HG02973 (cell line): ENCODE data around the gene PRCP.
"Not testable (repeated sequence)": the region's sequence is repeated elsewhere in the genome, so short reads cannot be mapped to it uniquely, and the experiment has no call there.

Source experiments
- ATAC-seq: cut with Tn5 transposase; IDR thresholded peaks from one replicate; pipeline ENCODE4 v1.9.1; 2021; ENCODE audit warnings: moderate library complexity; ENCODE audit not compliant: unreplicated experiment

PRCP gene

GRCh38 chr11:82872377-82873150 is 27.7 kb downstream of the PRCP start:
- ATAC-seq, result no peak

- no peak for ATAC-seq
These were observed 28.6 kb downstream of the PRCP start for GRCh38 chr11:82871646-82872045.

- ATAC-seq, result no peak
These were observed 30.6 kb downstream of the PRCP start for GRCh38 chr11:82869657-82870056.

- ATAC-seq, result no peak
These were observed 32.6 kb downstream of the PRCP start for GRCh38 chr11:82867495-82868082.

GRCh38 chr11:82865841-82866240 is 34.4 kb downstream of the PRCP start:
- ATAC-seq, result no peak

GRCh38 chr11:82864268-82864667 is 36.0 kb downstream of the PRCP start:
- no peak for ATAC-seq

- no peak for ATAC-seq
These were observed 37.0 kb downstream of the PRCP start for GRCh38 chr11:82863209-82863608.

- ATAC-seq, result no peak
These were observed 37.9 kb downstream of the PRCP start for GRCh38 chr11:82862379-82862778.

- ATAC-seq, result no peak
These were observed 40.5 kb downstream of the PRCP start for GRCh38 chr11:82859750-82860149.

GRCh38 chr11:82858556-82859091 is 41.6 kb downstream of the PRCP start:
- ATAC-seq, result no peak

- ATAC-seq, result no peak
These were observed 42.1 kb downstream of the PRCP start for GRCh38 chr11:82858133-82858532.

GRCh38 chr11:82857145-82857544 is 43.1 kb downstream of the PRCP start:
- no peak for ATAC-seq

- ATAC-seq, result no peak
These were observed 44.6 kb downstream of the PRCP start for GRCh38 chr11:82855616-82856015.

- ATAC-seq, result not testable (repeated sequence)
These were observed 45.3 kb downstream of the PRCP start for GRCh38 chr11:82854916-82855315.

- no peak for ATAC-seq
These were observed 46.0 kb downstream of the PRCP start for GRCh38 chr11:82854242-82854641.

GRCh38 chr11:82848829-82849228 is 51.4 kb downstream of the PRCP start:
- ATAC-seq, result no peak

GRCh38 chr11:82845356-82846353 is 54.6 kb downstream of the PRCP start:
- no peak for ATAC-seq

- no peak for ATAC-seq
These were observed 57.0 kb downstream of the PRCP start for GRCh38 chr11:82843057-82843795.

GRCh38 chr11:82842019-82842418 is 58.2 kb downstream of the PRCP start:
- ATAC-seq, result no peak

GRCh38 chr11:82837650-82838049 is 62.6 kb downstream of the PRCP start:
- no peak for ATAC-seq
